NCI-H774 (cell line): Measurements from ENCODE around the gene ZNF189.

Experiments used
- DNase-seq: peaks from one replicate; lab custom pipeline; 2025; lab: John Stamatoyannopoulos, UW

The ZNF189 gene

GRCh38 chr9:101398068-101398929 is at the start of gene ZNF189, which contains the start of gene MRPL50:
TSS of gene ZNF189 (plus strand) at chr9:101398851. CDS start at chr9:101399157, 306 bp downstream.
TSS of gene MRPL50 (minus strand) at chr9:101398618. CDS start at chr9:101398592, 26 bp downstream.
- DNase-seq = peak; percentile 97

DNA sequence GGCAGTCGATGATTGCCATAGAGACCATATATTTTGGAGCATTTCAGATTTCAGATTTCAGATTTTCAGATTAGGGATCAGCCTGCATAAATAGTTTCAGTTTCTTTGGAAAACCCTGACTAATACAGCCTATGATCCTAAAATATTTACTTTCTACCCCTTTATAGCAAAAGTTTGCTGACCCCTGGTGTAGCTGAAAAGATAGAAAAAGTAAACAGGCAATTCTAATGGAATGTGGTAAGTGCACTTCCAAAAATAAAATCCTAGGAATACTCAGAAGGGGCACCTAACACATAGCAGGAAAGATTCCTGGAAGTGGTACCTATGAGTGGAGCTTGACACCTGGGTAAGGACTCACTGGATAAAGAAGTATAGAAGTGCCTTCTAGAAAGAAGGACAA is 48.4 kb upstream of the ZNF189 start:
- no peak for DNase-seq

DNA sequence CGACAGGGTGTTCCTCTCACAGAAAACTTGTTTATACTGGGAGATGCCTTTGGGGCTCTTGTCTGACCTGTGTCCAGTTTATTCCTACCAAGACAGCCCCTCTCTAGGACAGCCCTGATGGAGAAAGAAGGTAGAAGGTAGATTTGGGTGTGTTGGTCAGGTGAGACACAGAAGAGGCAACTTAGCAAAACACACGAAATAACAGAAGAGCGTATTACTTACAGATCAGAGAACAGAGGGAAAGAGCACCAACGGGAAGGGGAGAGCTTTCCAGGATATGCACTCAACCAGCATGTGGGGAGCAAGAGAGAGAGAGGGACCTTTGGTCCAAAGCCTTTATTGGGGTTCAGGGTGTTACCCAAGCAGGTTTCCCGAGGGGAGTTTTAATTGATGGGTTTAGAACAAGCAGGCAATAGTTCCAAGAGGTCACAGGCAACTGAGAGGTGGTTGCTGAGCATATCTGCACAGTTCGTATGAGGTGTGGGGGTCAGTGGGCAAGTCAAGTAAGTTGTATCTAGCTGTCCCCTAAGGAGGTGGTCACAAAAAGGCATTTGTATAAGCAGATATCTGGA is 45.7 kb upstream of the ZNF189 start:
- DNase-seq = no peak

GRCh38 chr9:101353683-101354082 is 45.0 kb upstream of the ZNF189 start:
- DNase-seq = no peak

GRCh38 chr9:101354143-101354764 is 44.4 kb upstream of the ZNF189 start:
- no peak for DNase-seq

DNA sequence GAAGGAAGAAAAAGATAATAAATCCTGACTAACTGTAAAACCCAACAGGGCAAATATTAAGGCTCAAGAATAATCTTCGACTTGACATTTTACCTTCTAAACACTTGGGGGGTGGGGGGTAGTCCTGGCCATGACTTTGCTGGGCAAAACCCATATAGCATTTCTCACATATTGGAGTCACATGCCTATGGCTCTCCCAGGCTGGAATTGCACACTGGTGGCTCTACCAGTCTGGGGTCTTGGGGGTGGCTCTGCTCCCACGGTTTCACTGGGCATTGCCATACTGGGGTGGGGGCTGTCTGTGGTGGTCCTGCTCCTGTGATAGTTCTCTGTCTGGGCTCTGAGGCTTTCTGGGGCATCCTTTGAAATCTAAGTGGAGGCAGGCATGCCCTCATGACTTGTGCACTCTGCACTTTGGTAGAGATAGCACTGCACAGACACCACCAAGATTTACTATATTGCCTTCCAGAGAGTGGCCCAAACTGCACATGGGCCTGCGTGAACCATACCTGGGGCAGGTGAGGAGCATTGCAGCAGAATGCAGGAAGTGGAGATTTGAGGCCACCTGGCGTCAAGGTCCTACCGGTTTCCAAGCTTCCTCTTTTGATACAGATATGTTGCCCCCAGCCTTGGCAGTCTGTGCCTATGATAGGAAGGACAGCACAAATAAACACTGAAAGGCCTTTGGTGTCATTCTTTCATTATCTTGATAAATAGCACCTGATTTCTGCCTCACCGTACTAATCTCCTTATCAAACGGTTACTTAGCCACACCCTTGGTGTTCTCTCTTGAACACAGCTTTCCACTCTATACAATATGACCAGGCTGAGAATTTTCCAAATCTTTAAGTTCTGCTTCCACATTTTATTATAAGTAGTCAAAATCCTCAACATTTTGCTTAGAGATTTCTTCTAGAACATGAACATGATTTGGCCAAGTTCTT is 43.6 kb upstream of the ZNF189 start:
- no peak for DNase-seq

GRCh38 chr9:101356619-101357018 is 42.0 kb upstream of the ZNF189 start:
- DNase-seq = no peak

GRCh38 chr9:101359679-101360078 is 39.0 kb upstream of the ZNF189 start:
- DNase-seq = no peak

GRCh38 chr9:101360647-101361046 is 38.0 kb upstream of the ZNF189 start:
- DNase-seq = no peak

DNA sequence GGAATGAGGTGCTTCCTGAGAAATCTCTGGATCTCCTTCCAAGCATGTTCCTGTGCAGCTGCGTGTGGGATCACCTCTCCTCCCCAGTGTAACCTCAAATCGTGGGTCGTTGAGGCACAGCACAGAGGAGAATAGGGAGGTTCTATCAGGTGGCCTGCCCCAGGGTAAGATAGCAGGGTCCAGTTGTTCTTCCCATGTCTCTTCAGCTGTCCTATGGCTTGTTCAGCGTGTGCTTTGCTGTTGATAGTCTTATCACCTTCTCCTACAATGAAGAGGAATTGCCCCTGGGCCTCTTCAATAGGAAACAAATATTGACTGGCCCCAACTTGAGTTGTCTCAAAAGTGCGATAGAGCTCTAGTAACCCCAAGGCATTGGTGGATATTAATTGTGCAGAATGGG is 36.2 kb upstream of the ZNF189 start:
- no peak for DNase-seq

- DNase-seq = no peak
These were observed 33.5 kb upstream of the ZNF189 start for GRCh38 chr9:101365181-101365580.

DNA sequence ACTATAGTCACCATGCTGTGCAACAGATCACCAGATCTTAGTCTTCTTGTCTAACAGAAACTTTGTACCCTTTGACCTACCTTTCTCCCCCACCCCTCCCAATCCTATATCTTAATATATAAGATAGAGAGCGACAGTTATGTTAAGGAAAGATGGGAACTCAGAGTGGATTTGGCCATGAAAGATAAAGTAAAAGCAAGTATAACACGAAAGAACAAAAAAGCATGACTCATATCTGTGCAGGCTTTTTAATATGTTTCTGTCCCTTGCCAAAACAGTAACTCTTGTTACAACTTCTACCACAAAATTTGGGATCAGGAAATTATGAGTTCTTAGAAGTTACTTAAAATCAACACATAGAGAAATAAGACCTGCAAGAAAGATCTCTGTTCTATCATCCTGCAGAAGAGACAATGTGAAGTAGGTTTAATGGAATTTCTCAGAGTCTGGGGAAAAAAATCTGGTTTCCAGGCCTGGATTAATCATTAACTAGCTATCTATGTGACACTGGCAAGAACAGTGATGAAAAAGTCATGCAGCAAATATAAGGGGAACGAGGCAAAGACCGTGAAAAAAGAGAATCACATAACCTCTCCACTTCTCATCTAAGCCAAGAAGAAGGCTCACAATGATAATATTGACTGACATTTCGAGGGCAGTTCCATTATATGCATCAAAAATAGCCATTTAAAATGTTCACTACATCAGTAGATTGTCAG is 32.5 kb upstream of the ZNF189 start:
- no peak for DNase-seq

DNA sequence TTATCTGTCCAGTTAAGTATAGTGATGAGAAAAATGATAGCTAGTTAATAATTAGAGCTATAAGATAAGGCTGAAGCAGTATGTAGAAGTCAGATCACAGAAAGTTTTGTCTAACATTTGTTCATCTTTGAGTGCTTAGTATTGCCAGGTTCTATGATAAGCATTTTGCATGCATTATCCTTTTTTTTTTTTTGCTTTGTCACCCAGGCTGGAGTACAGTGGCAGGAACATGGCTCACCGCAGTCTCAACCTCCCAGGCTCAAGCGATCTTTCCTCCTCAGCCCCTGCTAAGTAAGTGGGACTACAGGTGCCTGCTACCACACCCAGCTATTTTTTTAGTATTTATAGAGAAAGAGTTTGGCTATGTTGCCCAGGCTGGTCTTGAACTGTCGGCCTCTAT is 31.3 kb upstream of the ZNF189 start:
- DNase-seq = no peak

GRCh38 chr9:101369286-101369685 is 29.4 kb upstream of the ZNF189 start:
- no peak for DNase-seq

DNA sequence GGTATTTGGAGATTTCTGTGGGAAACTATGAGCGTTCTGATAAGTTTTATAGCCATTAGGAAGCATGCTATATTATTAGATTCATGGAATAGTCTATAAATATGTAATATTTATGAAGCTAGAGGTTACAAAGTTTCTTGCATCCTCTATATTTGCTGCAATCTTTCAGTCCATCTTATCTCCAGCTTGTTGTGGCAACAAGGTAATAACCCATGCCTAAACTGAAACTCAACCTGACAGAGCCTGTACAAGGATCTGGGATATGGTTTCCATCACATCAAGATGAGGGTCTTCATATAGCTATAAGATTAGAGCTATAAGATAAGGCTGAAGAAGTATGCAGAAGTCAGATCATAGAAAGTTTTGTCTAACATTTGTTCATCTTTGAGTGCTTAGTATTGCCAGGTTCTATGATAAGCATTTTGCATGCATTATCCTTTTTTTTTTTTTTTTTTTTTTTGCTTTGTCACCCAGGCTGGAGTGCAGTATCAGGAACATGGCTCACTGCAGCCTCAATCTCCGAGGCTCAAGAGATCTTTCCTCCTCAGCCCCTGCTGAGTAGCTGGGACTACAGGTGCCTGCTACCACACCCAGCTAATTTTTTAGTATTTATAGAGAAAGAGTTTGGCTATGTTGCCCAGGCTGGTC is 28.6 kb upstream of the ZNF189 start:
- no peak for DNase-seq

DNA sequence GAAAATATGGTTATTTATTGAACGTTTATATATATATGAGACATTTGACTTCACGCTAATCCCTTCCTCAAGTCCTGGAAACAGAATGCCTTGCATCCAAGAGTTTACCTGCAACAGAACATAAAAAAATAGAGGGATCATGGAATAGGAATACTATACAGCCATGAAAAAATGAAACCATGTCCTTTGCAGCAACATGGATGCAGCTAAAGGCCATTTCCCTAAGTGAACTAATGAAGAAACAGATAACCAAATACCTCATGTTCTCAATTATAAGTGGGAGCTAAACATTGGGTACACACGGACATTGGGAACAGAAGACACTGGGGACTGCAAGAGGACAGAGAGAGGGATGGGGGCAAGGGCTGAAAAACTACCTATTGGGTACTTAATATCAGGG is 26.8 kb upstream of the ZNF189 start:
- no peak for DNase-seq

DNA sequence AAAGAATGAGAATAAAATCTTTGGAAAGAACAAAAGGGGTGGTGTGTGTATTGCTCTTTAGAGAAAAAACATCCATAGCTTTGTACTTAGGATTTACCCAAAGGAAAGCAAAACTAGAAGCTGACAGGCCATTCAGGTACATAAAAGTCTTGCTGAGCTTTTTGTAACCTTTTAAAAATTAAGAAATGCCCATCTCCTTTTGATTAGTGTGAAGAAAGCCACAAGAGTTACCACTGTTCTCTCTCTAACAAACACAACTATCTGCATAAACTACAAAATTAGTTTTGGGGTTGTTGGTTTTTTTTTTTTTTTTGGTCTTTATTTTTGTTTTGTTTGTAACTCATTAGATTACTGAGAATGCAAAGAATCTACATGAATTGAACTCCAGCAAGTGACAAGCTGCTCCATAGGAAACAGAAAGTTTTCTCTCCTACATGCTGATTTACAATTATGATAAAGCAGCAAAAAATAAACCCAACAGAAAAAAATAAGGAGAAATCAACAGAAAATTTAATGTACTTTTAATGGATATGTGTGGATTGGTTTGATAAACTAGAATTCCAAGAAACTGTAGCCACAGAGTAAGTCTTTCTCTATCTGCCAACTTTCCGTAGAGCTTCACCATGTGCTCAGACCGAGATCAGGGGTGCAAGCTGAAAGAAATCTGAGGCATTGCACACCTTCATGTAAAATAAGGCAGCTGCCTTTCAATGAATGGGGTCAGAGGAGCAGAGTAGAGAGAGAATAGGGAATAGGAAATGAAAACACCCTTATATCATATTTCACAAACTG is 26.1 kb upstream of the ZNF189 start:
- DNase-seq = no peak

- DNase-seq = no peak
These were observed 23.1 kb upstream of the ZNF189 start for GRCh38 chr9:101375546-101375945.

DNA sequence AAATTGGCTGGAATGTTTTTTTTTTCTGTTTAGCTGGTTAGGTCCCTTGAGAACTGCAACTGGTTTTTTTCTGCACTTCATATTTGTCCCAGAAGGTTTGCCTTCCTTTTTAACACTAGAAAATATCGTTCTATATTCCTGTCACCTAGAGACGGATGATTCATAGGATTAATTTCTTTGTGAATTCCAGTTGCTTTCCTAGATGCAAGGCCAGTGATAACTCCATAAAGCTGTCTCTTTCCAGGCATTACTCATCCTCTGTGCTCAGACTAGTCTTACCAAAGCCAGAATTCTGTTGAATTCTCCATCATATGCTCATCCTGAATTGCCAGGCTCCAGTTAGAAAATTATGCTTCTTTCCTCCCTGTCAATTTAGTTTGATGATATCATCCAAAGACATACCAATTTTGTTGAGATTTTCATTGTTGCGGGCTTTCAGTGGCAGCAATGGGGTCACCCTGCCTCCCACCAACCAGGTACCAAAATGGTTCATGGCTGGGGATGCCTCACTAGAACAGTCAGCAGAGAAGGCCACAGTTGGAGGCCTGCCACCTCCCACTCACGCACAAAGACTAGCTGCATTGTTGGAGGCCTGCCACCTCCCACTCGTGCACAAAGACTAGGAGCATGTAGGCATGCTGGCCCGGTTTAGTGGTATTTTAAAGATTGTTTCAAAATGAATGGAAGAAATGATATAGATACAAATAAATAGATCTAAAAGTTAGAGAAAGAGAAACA is 22.4 kb upstream of the ZNF189 start:
- no peak for DNase-seq
